Left ventricle myocardium inferior (tissue), 1 donor: ENCODE results near the gene TFB1M. TPM values are rescaled to one million over a fixed set of nuclear protein-coding genes. Genes with fewer than 3 reads are reported as not detected.

ENCODE experiments used
- DNase-seq: peaks from one replicate; pipeline ENCODE4 v3.0.0-alpha.2; 2020
- H3K27ac ChIP-seq: fragments of 200-600 bp; replicated peaks from 2 replicates; pipeline ENCODE4 v1.8.0; 2021
- H3K27me3 ChIP-seq: fragments of 200-600 bp; 2 replicates; pipeline ENCODE4 v1.8.0; 2021; ENCODE audit warnings: low read depth
- H3K36me3 ChIP-seq: fragments of 200-600 bp; 2 replicates; pipeline ENCODE4 v1.8.0; 2021
- H3K4me1 ChIP-seq: fragments of 200-600 bp; 2 replicates; pipeline ENCODE4 v1.8.0; 2021
- H3K4me3 ChIP-seq: fragments of 200-600 bp; 2 replicates; pipeline ENCODE4 v1.8.0; 2021; ENCODE audit warnings: mild to moderate bottlenecking, moderate library complexity
- H3K9me3 ChIP-seq: fragments of 200-600 bp; replicated peaks from 2 replicates; pipeline ENCODE4 v1.8.0; 2021
- intact Hi-C: fragments of 100-400 bp; cut with micrococcal nuclease; formaldehyde crosslinking; loops from one replicate; pipeline ENCODE4 v1.11.0; 2022
- total RNA-seq: library from RNA; stranded (reverse); fragmentation: NEBNext Ultra II Directional; extraction: Animal tissue kit (Norgen Biotek cat#: 25700); gene quantifications from one replicate; pipeline ENCODE4 v1.2.1, GENCODE V29; 2021
- TF ChIP-seq, protein P1 (sequence below): fragments of 200-600 bp; IDR thresholded peaks from 2 replicates; pipeline ENCODE4 v1.8.0; 2021; ENCODE audit warnings: antibody characterized with exemption, mild to moderate bottlenecking, borderline replicate concordance
- donor health status: DM: no; HTN: yes; CAD: no; lungs with severe emphysema.

The TFB1M gene
- total RNA-seq, 1 donor from 2014 or later: 18.8 TPM

DNA sequence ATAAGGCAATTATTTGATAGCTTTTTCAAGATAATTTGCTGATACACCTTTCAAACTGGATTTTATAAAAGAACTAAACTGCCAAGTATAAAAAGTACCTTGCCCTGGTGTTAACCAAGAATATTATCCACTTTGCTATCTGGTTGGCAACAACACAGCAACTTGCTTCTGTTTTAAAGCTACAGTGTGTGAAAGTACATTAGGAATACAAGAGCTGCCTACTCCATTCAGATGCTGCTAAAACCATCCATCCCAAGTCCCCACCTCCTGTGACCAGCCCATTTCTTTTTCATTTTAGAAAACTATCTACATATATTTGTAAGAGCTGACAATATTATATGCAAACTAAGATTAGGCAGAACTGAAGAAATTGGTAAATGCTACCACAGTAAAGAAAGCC lies 37.6 kb downstream of the TFB1M start:
- Histone ChIP-seq H3K27ac (peak overlapping the region; percentile 80), H3K9me3 (no peaks in the 10 kb centered on the region), H3K36me3 (peaks cover 9% of the 10 kb centered on the region), H3K27me3 (no peaks in the 10 kb centered on the region), H3K4me1 (peaks cover 77% of the 10 kb centered on the region), H3K4me3 (no peak overlapping the region)
- TF ChIP-seq, protein P1, sequence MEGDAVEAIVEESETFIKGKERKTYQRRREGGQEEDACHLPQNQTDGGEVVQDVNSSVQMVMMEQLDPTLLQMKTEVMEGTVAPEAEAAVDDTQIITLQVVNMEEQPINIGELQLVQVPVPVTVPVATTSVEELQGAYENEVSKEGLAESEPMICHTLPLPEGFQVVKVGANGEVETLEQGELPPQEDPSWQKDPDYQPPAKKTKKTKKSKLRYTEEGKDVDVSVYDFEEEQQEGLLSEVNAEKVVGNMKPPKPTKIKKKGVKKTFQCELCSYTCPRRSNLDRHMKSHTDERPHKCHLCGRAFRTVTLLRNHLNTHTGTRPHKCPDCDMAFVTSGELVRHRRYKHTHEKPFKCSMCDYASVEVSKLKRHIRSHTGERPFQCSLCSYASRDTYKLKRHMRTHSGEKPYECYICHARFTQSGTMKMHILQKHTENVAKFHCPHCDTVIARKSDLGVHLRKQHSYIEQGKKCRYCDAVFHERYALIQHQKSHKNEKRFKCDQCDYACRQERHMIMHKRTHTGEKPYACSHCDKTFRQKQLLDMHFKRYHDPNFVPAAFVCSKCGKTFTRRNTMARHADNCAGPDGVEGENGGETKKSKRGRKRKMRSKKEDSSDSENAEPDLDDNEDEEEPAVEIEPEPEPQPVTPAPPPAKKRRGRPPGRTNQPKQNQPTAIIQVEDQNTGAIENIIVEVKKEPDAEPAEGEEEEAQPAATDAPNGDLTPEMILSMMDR: no peak
- intact Hi-C loops: no loop called here
- no peak for DNase-seq

GRCh38 chr6:155275808-155276480 lies 38.3 kb downstream of the TFB1M start:
- intact Hi-C loops: no loop called here
- Histone ChIP-seq H3K27me3 (no peaks in the 10 kb centered on the region), H3K4me1 (peaks cover 77% of the 10 kb centered on the region), H3K9me3 (no peaks in the 10 kb centered on the region), H3K36me3 (peaks cover 8% of the 10 kb centered on the region), H3K4me3 (peak overlapping the region; percentile 14), H3K27ac (peak overlapping the region; percentile 80)
- no peak for DNase-seq
- TF ChIP-seq, protein P1: no peak

GRCh38 chr6:155274533-155274932 lies 39.8 kb downstream of the TFB1M start:
- TF ChIP-seq, protein P1: no peak
- Histone ChIP-seq H3K27me3 (no peaks in the 10 kb centered on the region), H3K9me3 (no peaks in the 10 kb centered on the region), H3K27ac (peak overlapping the region; percentile 80), H3K4me3 (no peak overlapping the region), H3K36me3 (no peaks in the 10 kb centered on the region), H3K4me1 (peaks cover 70% of the 10 kb centered on the region)
- intact Hi-C loops: no loop called here
- no peak for DNase-seq

- Histone ChIP-seq H3K36me3 (no peaks in the 10 kb centered on the region), H3K27me3 (no peaks in the 10 kb centered on the region), H3K4me3 (no peak overlapping the region), H3K27ac (peak overlapping the region; percentile 80), H3K4me1 (peaks cover 69% of the 10 kb centered on the region), H3K9me3 (no peaks in the 10 kb centered on the region)
- no peak for DNase-seq
- TF ChIP-seq, protein P1: no peak
- intact Hi-C loops: no loop called here
Observed at GRCh38 chr6:155274106-155274505, 40.2 kb downstream of the TFB1M start.

- TF ChIP-seq, protein P1: no peak
- Histone ChIP-seq H3K36me3 (no peaks in the 10 kb centered on the region), H3K4me1 (peaks cover 63% of the 10 kb centered on the region), H3K9me3 (no peaks in the 10 kb centered on the region), H3K27ac (peak overlapping the region; percentile 80), H3K4me3 (no peak overlapping the region), H3K27me3 (no peaks in the 10 kb centered on the region)
- no peak for DNase-seq
- intact Hi-C loops: no loop called here
Observed at GRCh38 chr6:155273431-155273830, 40.9 kb downstream of the TFB1M start.
